Gastroesophageal sphincter (tissue), 4 donors: ENCODE data around the gene SETBP1. TPM values are rescaled to one million over a fixed set of nuclear protein-coding genes. Genes with fewer than 3 reads are reported as not detected.

ENCODE experiments used
- ATAC-seq: fragments of 150-250 bp; one replicate; pipeline ENCODE4 v1.9.1; 2016; ENCODE audit warnings: mild to moderate bottlenecking, moderate library complexity
- H3K27ac ChIP-seq, 4 donors: fragments of 200-600 bp; sonication (generic) in 3 of 4; 1 replicate in 3 of 4; 2 replicates in 1 of 4; pipeline ENCODE4 v1.5.1; 2016 to 2019
- H3K27me3 ChIP-seq: fragments of 200-600 bp; sonication (generic); one replicate; pipeline ENCODE4 v1.5.1; 2019
- H3K36me3 ChIP-seq, 2 donors: fragments of 200-600 bp; sonication (generic); one replicate each; pipeline ENCODE4 v1.5.1; 2019; ENCODE audit warnings: control low read depth in 1 of 2
- H3K4me1 ChIP-seq, 3 donors: fragments of 200-600 bp; sonication (generic); 1 replicate in 2 of 3; 2 replicates in 1 of 3; pipeline ENCODE4 v1.5.1; 2016 to 2019; ENCODE audit warnings: control low read depth in 2 of 3
- H3K4me3 ChIP-seq, 2 donors: fragments of 200-600 bp; sonication (generic); one replicate each; pipeline ENCODE4 v1.5.1; 2019; ENCODE audit warnings: mild to moderate bottlenecking in 1 of 2, moderate library complexity in 1 of 2
- H3K9me3 ChIP-seq, 3 donors: fragments of 200-600 bp; sonication (generic); one replicate each; pipeline ENCODE4 v1.5.1; 2017 to 2019; ENCODE audit warnings: control low read depth in 2 of 3
- CTCF ChIP-seq, 4 experiments: fragments of 200-600 bp in 2 of 4; fragments of 450-650 bp in 2 of 4; sonication (generic) in 1 of 4; IDR thresholded peaks; one replicate each; pipeline ENCODE4 v1.5.1; 2017 to 2019; ENCODE audit warnings: antibody characterized with exemption in 4 of 4, mild to moderate bottlenecking in 2 of 4, moderate library complexity in 2 of 4
- EP300 ChIP-seq: sonication (generic); formaldehyde crosslinking; IDR thresholded peaks from one replicate; pipeline ENCODE4 v1.6.1; 2017; ENCODE audit warnings: antibody characterized with exemption, mild to moderate bottlenecking
- POLR2A ChIP-seq, 2 donors: fragments of 450-650 bp; IDR thresholded peaks; one replicate each; pipeline ENCODE4 v1.6.1; 2017; ENCODE audit warnings: antibody characterized with exemption in 2 of 2, mild to moderate bottlenecking in 2 of 2, moderate library complexity in 1 of 2
- POLR2AphosphoS5 ChIP-seq: sonication (generic); formaldehyde crosslinking; IDR thresholded peaks from one replicate; pipeline ENCODE4 v1.6.1; 2017; ENCODE audit warnings: antibody characterized with exemption
- WGBS, 2 donors: methylation state at CpG; one replicate each; pipeline ENCODE4 v1.1.5; 2018; ENCODE audit warnings: low coverage in 1 of 2; 5-methylcytosine and 5-hydroxymethylcytosine counted together
- total RNA-seq, 4 donors: library from RNA; depleted of rRNA; stranded (reverse); fragments of >200 nt; gene quantifications; one replicate each; pipeline ENCODE4 v1.1.0, GENCODE V29; 2016

The SETBP1 gene
- total RNA-seq, 4 donors from 2014 or later, result 42.5 to 87.6 (median 67.8) TPM

- Histone ChIP-seq H3K27ac (no peak overlapping the region), H3K4me1 (no peaks in the 10 kb centered on the region), H3K9me3 (no peaks in the 10 kb centered on the region), H3K4me3 (no peak overlapping the region), H3K27me3 (no peaks in the 10 kb centered on the region), H3K36me3 (peaks cover 0 to 10% of the 10 kb centered on the region in 2 donors)
- no peak for ATAC-seq
- WGBS, 2 donors, result 65% methylated on average over 4 of the region's 4 CpGs
- TF ChIP-seq POLR2AphosphoS5 (no peak), EP300 (no peak), CTCF (IDR thresholded peaks at IDR 0.05) (no peak), POLR2A (IDR thresholded peaks at IDR 0.05) (no peak)
These were observed 377.4 kb downstream of the SETBP1 start for GRCh38 chr18:45057955-45058600.

- no peak for ATAC-seq
- H3K4me3 ChIP-seq, result no peak overlapping the region
- H3K36me3 ChIP-seq, result peaks cover 0 to 24% of the 10 kb centered on the region in 2 donors
- WGBS, 2 donors, result 67 to 69% methylated on average over 1 to 2 of the region's 2 CpGs
- H3K4me1 ChIP-seq, result no peaks in the 10 kb centered on the region
- H3K9me3 ChIP-seq, result no peaks in the 10 kb centered on the region
- no peak overlapping the region for H3K27ac ChIP-seq
- no peak for TF ChIP-seq CTCF (IDR thresholded peaks at IDR 0.05)
- TF ChIP-seq POLR2A (IDR thresholded peaks at IDR 0.05), result no peak
- no peak for TF ChIP-seq EP300
- TF ChIP-seq POLR2AphosphoS5, result no peak
- H3K27me3 ChIP-seq, result no peaks in the 10 kb centered on the region
These were observed 379.0 kb downstream of the SETBP1 start for GRCh38 chr18:45059695-45060094.

GRCh38 chr18:45060102-45060501 lies 379.4 kb downstream of the SETBP1 start:
- no peak overlapping the region for H3K4me3 ChIP-seq
- no peaks in the 10 kb centered on the region for H3K27me3 ChIP-seq
- H3K36me3 ChIP-seq, result peaks cover 0 to 24% of the 10 kb centered on the region in 2 donors
- no peak for TF ChIP-seq POLR2A (IDR thresholded peaks at IDR 0.05)
- TF ChIP-seq EP300, result no peak
- no peak overlapping the region for H3K27ac ChIP-seq
- H3K4me1 ChIP-seq, result no peaks in the 10 kb centered on the region
- H3K9me3 ChIP-seq, result no peaks in the 10 kb centered on the region
- no peak for ATAC-seq

GRCh38 chr18:45061359-45061758 lies 380.7 kb downstream of the SETBP1 start:
- WGBS, 2 donors, result 75 to 84% methylated on average over 2 of the region's 2 CpGs

More at GRCh38 chr18:45061359-45061758, 380.7 kb downstream of the SETBP1 start:
- Histone ChIP-seq H3K4me1 (no peaks in the 10 kb centered on the region), H3K27ac (no peak overlapping the region), H3K27me3 (no peaks in the 10 kb centered on the region), H3K9me3 (no peaks in the 10 kb centered on the region), H3K4me3 (no peak overlapping the region), H3K36me3 (peaks cover 0 to 30% of the 10 kb centered on the region in 2 donors)
- no peak for TF ChIP-seq CTCF (IDR thresholded peaks at IDR 0.05)
- TF ChIP-seq EP300, result no peak
- TF ChIP-seq POLR2A (IDR thresholded peaks at IDR 0.05), result no peak
- no peak for TF ChIP-seq POLR2AphosphoS5
- ATAC-seq, result no peak
